ENCODE measurements around the gene CLEC1B. TPM values are rescaled to one million over a fixed set of nuclear protein-coding genes. Genes with fewer than 3 reads are reported as not detected.

The CLEC1B gene
- total and polyA plus RNA-seq, 9 of the 15 experiments (the other 6 are each of a cell fraction or from before 2014, with no cell fraction given): not detected

- 3% methylated on average over 3 of the region's 3 CpGs for WGBS (ENCODE audit: insufficient coverage, low coverage, missing lambda C conversion rate)
- Histone ChIP-seq H3K4me3 (no peak overlapping the region), H2AFZ (ENCODE audit: low read depth, low read length) (no peak overlapping the region), H3K27me3 (ENCODE audit: control insufficient read depth in 2 of 2, insufficient read depth in 2 of 2, low read length in 2 of 2) (no peaks in the 10 kb centered on the region), H4K20me1 (replicated peaks; ENCODE audit: control insufficient read depth, insufficient read depth, low read length) (no peaks in the 10 kb centered on the region), H3K79me2 (ENCODE audit: control insufficient read depth, insufficient read depth, low read length) (no peaks in the 10 kb centered on the region), H3K36me3 (ENCODE audit: control insufficient read depth, insufficient read depth, low read length) (no peaks in the 10 kb centered on the region), H3K4me2 (ENCODE audit: insufficient read depth, low read length) (no peak overlapping the region), H3K9me1 (ENCODE audit: control insufficient read depth, insufficient read depth, low read length) (no peaks in the 10 kb centered on the region), H3K9ac (ENCODE audit: insufficient read depth in 1 of 2, low read depth in 2 of 2, low read length in 2 of 2) (no peak overlapping the region), H3K27ac (ENCODE audit: extremely low read depth, low read depth, low read length) (no peak overlapping the region), H3K4me1 (replicated peaks in 1 of 2; ENCODE audit: control insufficient read depth in 2 of 2, insufficient read depth in 2 of 2, low read length in 2 of 2) (no peaks in the 10 kb centered on the region), H3K9me3 (replicated peaks; ENCODE audit: control insufficient read depth, insufficient read depth, low read depth, low read length) (no peaks in the 10 kb centered on the region)
- intact Hi-C loops (cut with micrococcal nuclease): no loop called here
- ChIA-PET CTCF (ENCODE audit: low intra/inter-chr PET ratio) (no interaction called here), POLR2A (no interaction called here)
- no TSS peak for BruUV-seq (replicated peaks)
- ATAC-seq (no peak), FAIRE-seq (no peak), DNase-seq (ENCODE audit: extremely low read depth in 1 of 4, low spot score in 3 of 4) (no peak)
- TF ChIP-seq ZMIZ1 (IDR thresholded peaks at IDR 0.05; ENCODE audit: low read depth in 2 of 2, low read length in 2 of 2) (no peak), NR0B1 (IDR thresholded peaks at IDR 0.05; ENCODE audit: partially characterized antibody) (no peak), TAL1 (IDR thresholded peaks at IDR 0.05) (no peak), C11orf30 (IDR thresholded peaks at IDR 0.05; ENCODE audit: low read depth) (peak; percentile 41; the same call in 1 of the 2 replicates), FOXJ3 (CRISPR knock-in tag; IDR thresholded peaks at IDR 0.05) (no peak), MYNN (IDR thresholded peaks at IDR 0.05) (no peak), MYNN (CRISPR knock-in tag; IDR thresholded peaks at IDR 0.05) (no peak), TRIM24 (IDR thresholded peaks at IDR 0.05) (no peak), GABPB2 (CRISPR knock-in tag; conservative IDR thresholded peaks at IDR 0.05) (no peak), GATA2 (CRISPR knock-in tag; IDR thresholded peaks at IDR 0.05) (no peak), MAFK (IDR thresholded peaks at IDR 0.05; ENCODE audit: low read length) (peak; percentile 63), ZNF316 (IDR thresholded peaks at IDR 0.05) (peak; percentile 40), MAFG (tag; conservative IDR thresholded peaks at IDR 0.05) (peak; percentile 21; the same call in 1 of the 2 replicates), MAFF (IDR thresholded peaks at IDR 0.05; ENCODE audit: low read length) (peak; percentile 50; the same call in 1 of the 2 replicates), NFE2 (IDR thresholded peaks at IDR 0.05; ENCODE audit: low read depth) (no peak), MCM5 (IDR thresholded peaks at IDR 0.05; ENCODE audit: low read depth) (no peak), ZNF431 (CRISPR knock-in tag; IDR thresholded peaks at IDR 0.05) (no peak), TEAD1 (CRISPR knock-in tag; IDR thresholded peaks at IDR 0.05) (no peak)
- in situ Hi-C loops (cut with MboI): no loop called here
These were observed 22.4 kb upstream of the CLEC1B start for GRCh38 chr12:10021342-10021741.
